GM18858 (cell line): ENCODE data around the gene LRP1.

ENCODE experiments used
- ATAC-seq: cut with Tn5 transposase; IDR thresholded peaks from one replicate; pipeline ENCODE4 v1.9.1; 2021; ENCODE audit not compliant: unreplicated experiment

The LRP1 gene

DNA sequence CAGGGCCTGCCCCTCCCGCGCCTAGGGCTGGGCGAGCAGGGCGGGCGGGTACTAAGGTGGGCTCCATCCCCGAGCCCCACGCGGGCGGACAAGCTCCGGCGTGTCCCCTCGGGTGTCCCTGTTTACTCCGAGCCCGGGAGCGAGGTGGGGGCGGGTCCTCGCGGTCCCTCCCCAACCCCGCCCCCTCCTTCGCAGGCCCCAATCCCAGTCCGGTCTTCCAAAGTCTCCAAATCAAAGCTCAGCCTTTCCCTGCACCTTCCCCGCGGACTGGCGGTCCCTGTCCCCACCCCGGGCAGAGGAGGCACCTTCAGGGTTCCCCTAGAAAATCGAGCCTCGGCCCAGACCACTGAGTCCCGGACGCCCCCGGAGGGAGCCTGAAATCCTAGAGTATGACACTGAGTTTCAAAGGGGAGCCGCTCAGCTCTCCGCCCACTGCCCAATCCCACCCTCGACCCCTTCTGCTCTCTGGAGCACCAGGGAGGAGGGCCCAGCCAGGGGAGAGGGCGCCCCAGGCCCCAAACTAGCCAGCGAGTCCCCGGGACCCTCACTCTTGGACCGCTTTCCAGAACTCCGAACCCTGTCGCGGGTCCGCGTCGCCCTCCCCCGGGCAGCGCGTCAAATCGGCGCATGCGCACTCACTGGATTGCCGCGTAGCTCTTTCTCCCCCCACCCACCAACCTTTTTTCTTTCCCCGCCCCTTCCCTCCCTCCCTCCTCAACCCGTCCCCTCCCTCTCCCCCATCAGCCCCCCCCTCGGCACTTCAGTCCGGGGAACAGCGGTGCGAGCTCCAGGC is at the start of gene LRP1:
LRP1 (plus strand) TSS at position 758 of the 793 bp plus-strand sequence. CDS start 482 bp downstream, outside the sequence.
- no peak for ATAC-seq

DNA sequence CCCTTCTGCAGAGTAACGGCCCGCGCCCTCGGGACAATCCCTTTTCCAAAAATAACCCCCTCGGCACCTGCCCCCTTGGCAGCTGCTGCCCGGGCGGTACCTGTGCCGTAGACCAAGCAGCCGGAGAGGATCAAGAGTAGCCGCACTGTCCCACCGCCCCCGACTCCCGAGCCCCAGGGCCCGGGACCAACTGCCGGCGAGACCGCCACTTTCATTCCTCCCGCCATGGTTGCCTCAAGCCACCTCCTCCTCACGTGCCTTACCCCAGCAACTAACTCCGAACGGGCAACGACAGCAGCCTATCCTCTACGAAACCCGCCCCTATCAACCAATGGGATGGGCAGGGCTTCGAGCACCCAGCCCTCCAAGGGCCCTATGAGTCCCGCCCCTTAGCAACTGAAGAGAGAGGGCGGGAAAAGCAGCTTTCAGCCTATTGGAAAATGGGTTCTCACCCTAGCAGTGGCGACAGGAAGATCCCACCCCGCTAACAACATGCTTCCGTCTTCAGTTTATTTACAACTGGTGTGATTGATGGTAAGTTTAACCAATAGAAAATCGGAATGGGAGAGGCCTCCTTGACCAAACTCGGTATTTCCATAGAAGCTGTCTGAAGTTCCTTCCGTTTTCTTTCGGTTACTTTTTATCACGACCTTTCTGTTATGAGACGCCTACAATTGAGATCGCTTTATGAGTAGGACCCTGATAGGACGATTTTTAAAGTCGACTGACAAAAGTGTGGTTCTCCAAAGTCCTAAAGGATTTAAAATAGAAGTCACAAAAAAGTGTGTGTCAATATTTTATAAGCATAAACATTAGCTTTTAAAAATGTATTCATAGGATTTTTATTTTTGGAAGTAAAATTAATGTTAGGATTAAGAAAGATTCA is 49.5 kb upstream of the LRP1 start, which contains the start of gene NEMP1:
NEMP1 (minus strand) TSS at position 273 of the 886 bp plus-strand sequence; CDS start at position 227, 46 bp downstream.
- ATAC-seq = peak; percentile 90

DNA sequence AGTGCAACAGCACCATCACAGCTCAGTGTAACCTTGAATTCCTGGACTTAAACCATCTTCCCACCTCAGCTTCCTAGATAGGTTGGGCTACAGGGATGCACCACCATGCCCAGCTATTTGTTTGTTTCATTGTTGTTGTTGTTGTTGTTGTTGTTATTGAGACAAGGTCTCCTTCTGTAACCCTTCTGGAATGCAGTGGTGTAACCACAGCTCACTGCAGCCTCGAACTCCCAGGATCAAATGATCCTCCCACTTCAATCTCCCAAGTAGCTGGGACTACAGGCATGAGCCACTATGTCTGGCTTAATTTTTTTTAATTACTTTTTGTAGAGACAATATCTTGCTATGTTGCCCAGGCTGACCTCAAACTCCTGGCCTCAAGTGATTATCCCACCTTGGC is 48.5 kb upstream of the LRP1 start:
- no peak for ATAC-seq

- no peak for ATAC-seq
Measured at GRCh38 chr12:57080855-57081254, 47.4 kb upstream of the LRP1 start.

GRCh38 chr12:57085999-57086492 is 42.2 kb upstream of the LRP1 start:
- no peak for ATAC-seq

DNA sequence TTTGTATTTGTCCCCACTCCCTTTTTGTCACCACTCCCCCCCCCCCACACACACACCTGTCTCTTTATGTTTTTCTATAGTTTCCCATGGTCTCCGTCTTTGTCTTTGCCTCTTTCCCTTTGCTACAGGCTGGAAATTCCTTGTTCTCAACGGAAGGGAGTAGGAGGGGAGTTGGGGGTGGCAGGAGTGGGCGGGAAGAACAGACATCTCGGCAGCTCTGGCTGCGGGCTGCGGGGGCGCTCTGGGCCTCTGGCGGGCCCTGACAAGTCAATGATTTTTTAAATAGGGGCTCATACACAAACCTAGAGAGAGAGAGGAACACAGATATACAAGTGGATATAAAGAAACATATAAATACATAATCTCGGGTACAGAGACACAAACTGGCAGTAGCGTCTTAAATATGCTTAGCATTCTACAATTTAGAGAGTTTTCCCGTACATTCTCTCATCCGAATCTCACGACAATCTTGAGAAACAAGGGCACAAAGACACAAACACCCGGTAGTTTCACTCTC is 41.7 kb upstream of the LRP1 start:
- ATAC-seq = no peak

DNA sequence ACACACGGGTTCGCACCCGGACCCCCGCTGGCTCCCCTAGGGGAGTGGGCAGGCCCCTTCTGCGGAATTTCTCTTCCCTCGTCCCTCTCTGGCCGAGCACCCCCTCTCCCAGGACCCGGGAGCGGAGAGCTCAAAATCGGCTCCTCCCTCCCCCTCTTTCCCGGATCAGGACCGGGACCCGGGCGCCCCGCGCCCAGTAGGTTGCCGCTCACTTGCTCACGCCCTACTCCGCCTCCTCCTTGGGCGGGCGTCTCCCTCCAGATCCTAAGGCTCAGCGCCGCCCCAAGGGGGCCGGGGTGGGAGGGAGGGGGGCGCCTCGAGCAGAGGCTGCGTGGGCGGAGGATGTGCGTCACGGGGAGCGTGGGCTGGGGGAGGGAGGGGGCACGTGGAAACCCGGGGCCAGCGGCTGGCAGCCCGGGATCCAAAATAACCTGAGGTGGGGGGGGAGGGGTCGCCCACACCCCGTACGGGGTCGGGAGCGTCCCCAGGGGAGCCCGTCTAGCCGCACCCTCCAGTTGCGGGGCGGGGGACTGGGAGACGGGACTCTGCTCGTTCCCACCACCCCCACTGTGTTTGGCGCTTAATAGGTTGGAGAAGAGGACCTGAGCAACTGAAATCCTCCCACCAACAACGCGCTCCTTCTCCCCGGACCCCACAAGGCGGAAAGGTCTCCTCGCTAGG is 41.1 kb upstream of the LRP1 start:
- no peak for ATAC-seq

- ATAC-seq = peak; percentile 23
Measured at GRCh38 chr12:57087691-57088353, 40.5 kb upstream of the LRP1 start.

- ATAC-seq = peak; percentile 36
Measured at GRCh38 chr12:57088354-57089270, 39.7 kb upstream of the LRP1 start, which contains the start of gene NAB2. NAB2 (plus strand) TSS chr12:57089114; CDS start chr12:57089272, 158 bp downstream.

GRCh38 chr12:57089271-57090245 is 38.7 kb upstream of the LRP1 start:
- no peak for ATAC-seq

- ATAC-seq = no peak
Measured at GRCh38 chr12:57090490-57090889, 37.8 kb upstream of the LRP1 start.

GRCh38 chr12:57090924-57091637 is 37.2 kb upstream of the LRP1 start:
- ATAC-seq = no peak

DNA sequence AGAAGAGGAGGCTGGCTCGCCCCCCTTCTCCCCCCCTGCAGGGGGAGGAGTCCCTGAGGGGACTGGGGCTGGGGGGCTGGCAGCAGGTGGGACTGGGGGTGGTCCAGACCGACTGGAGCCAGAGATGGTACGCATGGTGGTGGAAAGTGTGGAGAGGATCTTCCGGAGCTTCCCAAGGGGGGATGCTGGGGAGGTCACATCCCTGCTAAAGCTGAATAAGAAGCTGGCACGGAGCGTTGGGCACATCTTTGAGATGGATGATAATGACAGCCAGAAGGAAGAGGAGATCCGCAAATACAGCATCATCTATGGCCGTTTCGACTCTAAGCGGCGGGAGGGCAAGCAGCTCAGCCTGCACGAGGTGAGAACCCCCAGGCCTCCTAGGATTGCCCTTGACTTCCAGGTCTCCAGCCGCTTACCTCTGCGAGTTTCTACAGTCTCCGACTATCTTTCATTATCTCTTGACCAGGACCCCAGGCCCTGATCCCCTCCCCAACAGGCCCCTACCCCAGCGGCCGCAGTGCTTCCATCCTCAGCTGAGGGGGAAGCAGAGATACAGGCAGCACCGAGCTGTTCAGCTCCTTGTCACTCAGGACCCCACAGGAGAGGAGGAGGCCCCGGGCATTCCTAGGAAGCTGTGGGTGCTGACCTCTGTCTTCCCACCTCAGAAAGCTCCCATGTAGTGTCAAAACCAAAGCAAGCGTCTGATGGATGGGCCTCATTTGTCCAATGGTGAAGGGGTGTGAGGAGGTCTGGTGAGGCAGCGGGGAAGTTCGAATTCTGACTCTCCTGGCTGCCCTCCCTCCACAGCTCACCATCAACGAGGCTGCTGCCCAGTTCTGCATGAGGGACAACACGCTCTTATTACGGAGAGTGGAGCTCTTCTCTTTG is 36.4 kb upstream of the LRP1 start:
- no peak for ATAC-seq

- no peak for ATAC-seq
Measured at GRCh38 chr12:57092529-57092862, 35.8 kb upstream of the LRP1 start.

DNA sequence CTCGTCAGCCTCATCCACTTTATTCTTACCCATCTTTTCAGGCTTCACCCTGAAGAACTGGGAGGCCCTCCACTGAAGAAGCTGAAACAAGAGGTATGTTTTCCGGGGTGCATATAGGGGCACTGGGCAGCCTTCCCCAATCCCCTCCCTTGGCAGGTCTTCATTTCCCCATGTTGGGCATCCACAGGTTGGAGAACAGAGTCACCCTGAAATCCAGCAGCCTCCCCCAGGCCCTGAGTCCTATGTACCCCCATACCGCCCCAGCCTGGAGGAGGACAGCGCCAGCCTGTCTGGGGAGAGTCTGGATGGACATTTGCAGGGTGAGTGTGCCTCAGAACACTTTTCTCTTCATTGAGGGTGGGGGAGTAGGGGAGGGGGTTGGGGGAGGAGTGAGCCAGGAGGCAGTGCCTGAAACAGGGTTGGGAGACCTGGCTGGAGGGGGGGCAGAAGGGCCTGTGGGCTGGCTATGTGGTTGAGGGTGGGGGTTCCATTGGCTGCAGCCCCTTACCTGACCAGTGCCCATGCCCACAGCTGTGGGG is 35.3 kb upstream of the LRP1 start:
- ATAC-seq = no peak
